Activated B cell treated with CpG ODN at 0.5 μM for 24 hours (primary cell): ENCODE results near the gene ATP2B2. TPM values are rescaled to one million over a fixed set of nuclear protein-coding genes. Genes with fewer than 3 reads are reported as not detected.

Source experiments
- ATAC-seq: fragments of 200-7000 bp; cut with Tn5 transposase; one replicate; pipeline ENCODE4 v1.10.0; 2021; ENCODE audit warnings: low read depth, mild to moderate bottlenecking, moderate library complexity
- CTCF ChIA-PET: fragments of 350-600 bp; sonication (Branson Sonifier 250); formaldehyde crosslinking; loops from one replicate; lab custom pipeline; 2021; ENCODE audit warnings: antibody characterized with exemption; lab: Charles Lee
- POLR2A ChIA-PET: fragments of 350-600 bp; sonication (Branson Sonifier 250); formaldehyde crosslinking; loops from one replicate; lab custom pipeline; 2021; ENCODE audit warnings: antibody characterized with exemption; lab: Charles Lee
- DNase-seq: peaks from one replicate; pipeline ENCODE4 v3.0.0; 2022
- H3K27ac Mint-ChIP-seq: one replicate; pipeline ENCODE4 v1.8.0; 2020; ENCODE audit warnings: mixed read lengths
- H3K27me3 Mint-ChIP-seq: one replicate; pipeline ENCODE4 v1.8.0; 2021; ENCODE audit warnings: mixed read lengths
- H3K36me3 Mint-ChIP-seq: one replicate; pipeline ENCODE4 v1.8.0; 2021; ENCODE audit warnings: low read depth, mixed read lengths
- H3K4me1 Mint-ChIP-seq: one replicate; pipeline ENCODE4 v1.8.0; 2021; ENCODE audit warnings: mixed read lengths
- H3K4me3 Mint-ChIP-seq: one replicate; pipeline ENCODE4 v1.8.0; 2020; ENCODE audit warnings: mild to moderate bottlenecking, mixed read lengths
- H3K9me3 Mint-ChIP-seq: one replicate; pipeline ENCODE4 v1.8.0; 2020; ENCODE audit warnings: mixed read lengths
- intact Hi-C: fragments of 100-400 bp; cut with micrococcal nuclease; formaldehyde crosslinking; loops from one replicate; pipeline ENCODE4 v1.15.1; 2024
- total RNA-seq: library from RNA; stranded (reverse); gene quantifications from 2 replicates; pipeline ENCODE4 v1.2.3, GENCODE V29; 2022
- TF ChIP-seq, protein P1 (sequence below): fragments of 200-600 bp; IDR thresholded peaks from one replicate; pipeline ENCODE4 v1.8.0; 2022; ENCODE audit warnings: antibody characterized with exemption, mild to moderate bottlenecking

Gene ATP2B2
- total RNA-seq, 1 donor from 2014 or later: not detected

- CTCF ChIA-PET: no interaction called here
Observed at GRCh38 chr3:10356461-10356981, 148.9 kb downstream of the ATP2B2 start.

DNA sequence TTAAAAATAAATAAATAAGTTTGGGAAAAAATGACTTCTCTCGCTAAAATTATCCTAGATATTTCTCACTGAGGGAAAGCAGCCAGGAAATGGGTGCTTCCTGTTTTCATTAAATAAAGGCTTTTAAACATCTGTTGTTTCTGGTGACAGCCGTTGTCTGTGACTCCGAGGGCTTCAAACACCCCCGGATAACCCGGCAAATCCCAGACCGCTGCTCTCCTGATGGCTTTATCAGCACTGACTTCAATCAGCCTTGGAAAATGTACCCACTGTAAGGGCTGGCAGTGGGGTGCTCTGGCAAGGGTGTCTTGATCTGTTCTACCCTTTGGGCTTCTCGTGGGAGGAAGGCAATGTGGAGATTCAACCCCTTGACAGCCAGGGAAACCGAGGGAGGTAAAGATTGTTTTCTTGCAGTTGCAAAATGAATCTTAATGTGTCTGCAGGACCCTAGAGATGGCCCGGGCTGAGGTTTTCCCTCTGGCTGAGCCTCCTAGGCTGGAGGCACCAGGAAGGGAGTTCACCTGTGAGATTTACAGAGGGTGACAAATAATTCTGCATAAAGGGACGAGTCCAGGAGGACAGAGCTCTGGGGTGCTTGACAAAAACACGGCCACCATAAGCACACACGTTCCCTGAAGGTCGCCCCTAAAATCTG lies 150.9 kb downstream of the ATP2B2 start:
- H3K27ac Mint-ChIP-seq: no peak overlapping the region
- POLR2A ChIA-PET: no interaction called here
- CTCF ChIA-PET: no interaction called here
- TF ChIP-seq, protein P1, sequence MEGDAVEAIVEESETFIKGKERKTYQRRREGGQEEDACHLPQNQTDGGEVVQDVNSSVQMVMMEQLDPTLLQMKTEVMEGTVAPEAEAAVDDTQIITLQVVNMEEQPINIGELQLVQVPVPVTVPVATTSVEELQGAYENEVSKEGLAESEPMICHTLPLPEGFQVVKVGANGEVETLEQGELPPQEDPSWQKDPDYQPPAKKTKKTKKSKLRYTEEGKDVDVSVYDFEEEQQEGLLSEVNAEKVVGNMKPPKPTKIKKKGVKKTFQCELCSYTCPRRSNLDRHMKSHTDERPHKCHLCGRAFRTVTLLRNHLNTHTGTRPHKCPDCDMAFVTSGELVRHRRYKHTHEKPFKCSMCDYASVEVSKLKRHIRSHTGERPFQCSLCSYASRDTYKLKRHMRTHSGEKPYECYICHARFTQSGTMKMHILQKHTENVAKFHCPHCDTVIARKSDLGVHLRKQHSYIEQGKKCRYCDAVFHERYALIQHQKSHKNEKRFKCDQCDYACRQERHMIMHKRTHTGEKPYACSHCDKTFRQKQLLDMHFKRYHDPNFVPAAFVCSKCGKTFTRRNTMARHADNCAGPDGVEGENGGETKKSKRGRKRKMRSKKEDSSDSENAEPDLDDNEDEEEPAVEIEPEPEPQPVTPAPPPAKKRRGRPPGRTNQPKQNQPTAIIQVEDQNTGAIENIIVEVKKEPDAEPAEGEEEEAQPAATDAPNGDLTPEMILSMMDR: no peak
- H3K9me3 Mint-ChIP-seq: no peaks in the 10 kb centered on the region
- no peaks in the 10 kb centered on the region for H3K27me3 Mint-ChIP-seq
- H3K36me3 Mint-ChIP-seq: no peaks in the 10 kb centered on the region
- no peak overlapping the region for H3K4me3 Mint-ChIP-seq
- ATAC-seq: no peak
- intact Hi-C loops: loop anchor here (10.0 kb wide), 1 partner anchor 100 kb away; no protein-coding TSS in a partner anchor
- no peak for DNase-seq
- H3K4me1 Mint-ChIP-seq: peaks cover 55% of the 10 kb centered on the region

More at GRCh38 chr3:10356461-10356981, 148.9 kb downstream of the ATP2B2 start:
- Mint-ChIP-seq H3K4me3 (no peak overlapping the region), H3K27me3 (no peaks in the 10 kb centered on the region), H3K9me3 (no peaks in the 10 kb centered on the region), H3K36me3 (no peaks in the 10 kb centered on the region), H3K4me1 (peaks cover 60% of the 10 kb centered on the region), H3K27ac (peak overlapping the region; percentile 11)
- POLR2A ChIA-PET: no interaction called here
- intact Hi-C loops: loop anchor here (10.0 kb wide), 1 partner anchor 98 kb away; no protein-coding TSS in a partner anchor
- TF ChIP-seq, protein P1: no peak
- DNase-seq: no peak
- no peak for ATAC-seq

- Mint-ChIP-seq H3K4me1 (peaks cover 55% of the 10 kb centered on the region), H3K27ac (no peak overlapping the region), H3K36me3 (no peaks in the 10 kb centered on the region), H3K9me3 (no peaks in the 10 kb centered on the region), H3K27me3 (no peaks in the 10 kb centered on the region), H3K4me3 (no peak overlapping the region)
- intact Hi-C loops: loop anchor here (10.0 kb wide), 1 partner anchor 101 kb away; no protein-coding TSS in a partner anchor
- ChIA-PET POLR2A (no interaction called here), CTCF (interaction anchor here (1.5 kb wide), 1 partner anchor 10 kb away, joined by 3 read pairs; no protein-coding TSS in a partner anchor)
- ATAC-seq (no peak), DNase-seq (no peak)
- TF ChIP-seq, protein P1: no peak
Observed at GRCh38 chr3:10353661-10354360, 151.6 kb downstream of the ATP2B2 start.

- no peaks in the 10 kb centered on the region for H3K36me3 Mint-ChIP-seq
- TF ChIP-seq, protein P1: no peak
- no peak overlapping the region for H3K27ac Mint-ChIP-seq
- ChIA-PET CTCF (interaction anchor here (1.5 kb wide), 1 partner anchor 9 kb away, joined by 3 read pairs; no protein-coding TSS in a partner anchor), POLR2A (no interaction called here)
- ATAC-seq (no peak), DNase-seq (no peak)
- no peaks in the 10 kb centered on the region for H3K27me3 Mint-ChIP-seq
- intact Hi-C loops: loop anchor here (10.0 kb wide), 1 partner anchor 102 kb away; no protein-coding TSS in a partner anchor
- no peaks in the 10 kb centered on the region for H3K9me3 Mint-ChIP-seq
- no peak overlapping the region for H3K4me3 Mint-ChIP-seq
- peaks cover 53% of the 10 kb centered on the region for H3K4me1 Mint-ChIP-seq
Observed at GRCh38 chr3:10353160-10353559, 152.2 kb downstream of the ATP2B2 start.
